Mucosa of gallbladder (tissue), 1 donor: Measurements from ENCODE around the gene CDCP2. TPM values are rescaled to one million over a fixed set of nuclear protein-coding genes. Genes with fewer than 3 reads are reported as not detected.

Experiments
- DNase-seq: peaks from one replicate; pipeline ENCODE4 v3.0.0-alpha.2; 2020; ENCODE audit warnings: low spot score
- total RNA-seq: library from RNA; stranded (reverse); gene quantifications from one replicate; pipeline ENCODE4 v1.2.1, GENCODE V29; 2021
- donor health status: DM: no; HTN: no; CAD: no.

The CDCP2 gene
- not detected for total RNA-seq

DNA sequence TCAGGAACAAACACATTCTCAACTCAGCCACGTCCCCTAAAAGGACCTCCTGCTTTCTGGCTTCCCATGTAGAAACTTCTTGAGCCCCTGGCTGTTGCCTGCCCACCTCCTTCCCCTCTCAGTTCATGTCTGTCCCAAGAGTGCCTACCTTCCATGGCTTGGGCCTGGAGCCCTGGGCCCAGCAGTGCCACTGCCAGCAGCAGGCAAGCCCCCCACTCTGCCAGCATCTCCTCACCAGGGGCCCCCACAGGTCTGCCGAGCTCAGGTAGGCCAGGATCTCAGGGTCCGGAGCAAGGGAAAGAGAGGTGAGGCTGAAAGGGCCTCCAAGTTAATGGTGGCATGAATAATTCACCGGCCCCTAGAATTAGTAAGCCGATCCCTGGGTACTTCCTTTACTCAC lies at the start of gene CDCP2:
Gene CDCP2, minus strand, starts transcription at position 305 of the 400 bp plus-strand sequence. Its CDS starts 78 bp downstream, at position 227.
- DNase-seq = no peak

DNA sequence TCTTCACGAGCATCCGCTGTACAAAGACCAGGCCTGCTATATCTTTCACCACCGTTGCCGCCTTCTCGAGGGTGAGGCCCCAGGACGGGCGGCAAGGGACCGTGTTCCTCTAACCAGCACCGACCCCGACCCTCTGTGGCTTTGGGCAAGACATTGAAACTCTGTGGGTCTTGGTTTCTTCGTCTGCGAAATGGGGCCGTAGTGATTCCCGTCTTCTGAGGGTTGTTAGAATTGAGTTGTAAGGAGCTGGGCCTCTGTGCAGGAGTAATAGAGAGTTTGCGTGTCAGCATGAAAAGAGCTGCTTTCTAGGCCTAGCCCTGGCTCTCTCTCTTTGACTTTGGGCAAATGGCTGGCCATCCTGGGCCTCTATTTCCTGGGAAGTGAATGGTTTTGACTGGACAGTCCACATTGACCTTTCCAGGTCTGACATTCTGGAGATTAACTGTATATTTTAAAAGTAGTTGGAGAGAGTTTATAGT lies 47.8 kb upstream of the CDCP2 start:
- no peak for DNase-seq

DNA sequence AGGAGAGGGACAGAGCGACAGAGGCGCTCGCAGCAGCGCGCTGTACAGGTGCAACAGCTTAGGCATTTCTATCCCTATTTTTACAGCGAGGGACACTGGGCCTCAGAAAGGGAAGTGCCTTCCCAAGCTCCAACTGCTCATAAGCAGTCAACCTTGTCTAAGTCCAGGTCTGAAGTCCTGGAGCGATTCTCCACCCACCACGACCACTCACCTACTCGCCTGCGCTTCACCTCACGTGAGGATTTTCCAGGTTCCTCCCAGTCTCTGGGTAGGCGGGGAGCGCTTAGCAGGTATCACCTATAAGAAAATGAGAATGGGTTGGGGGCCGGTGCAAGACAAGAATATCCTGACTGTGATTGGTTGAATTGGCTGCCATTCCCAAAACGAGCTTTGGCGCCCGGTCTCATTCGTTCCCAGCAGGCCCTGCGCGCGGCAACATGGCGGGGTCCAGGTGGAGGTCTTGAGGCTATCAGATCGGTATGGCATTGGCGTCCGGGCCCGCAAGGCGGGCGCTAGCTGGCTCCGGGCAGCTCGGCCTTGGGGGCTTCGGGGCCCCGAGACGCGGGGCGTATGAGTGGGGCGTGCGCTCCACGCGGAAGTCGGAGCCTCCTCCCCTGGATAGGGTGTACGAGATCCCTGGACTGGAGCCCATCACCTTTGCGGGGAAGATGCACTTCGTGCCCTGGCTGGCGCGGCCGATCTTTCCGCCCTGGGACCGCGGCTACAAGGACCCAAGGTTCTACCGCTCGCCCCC lies 47.1 kb upstream of the CDCP2 start, which contains the start of the genes CYB5RL and MRPL37:
Gene CYB5RL, minus strand, starts transcription at position 266 of the 754 bp plus-strand sequence. CDS start 4,414 bp downstream, outside the sequence.
Gene MRPL37, plus strand, starts transcription at position 403 of the 754 bp plus-strand sequence. Its CDS starts 77 bp downstream, at position 480.
- peak; percentile 96 for DNase-seq

DNA sequence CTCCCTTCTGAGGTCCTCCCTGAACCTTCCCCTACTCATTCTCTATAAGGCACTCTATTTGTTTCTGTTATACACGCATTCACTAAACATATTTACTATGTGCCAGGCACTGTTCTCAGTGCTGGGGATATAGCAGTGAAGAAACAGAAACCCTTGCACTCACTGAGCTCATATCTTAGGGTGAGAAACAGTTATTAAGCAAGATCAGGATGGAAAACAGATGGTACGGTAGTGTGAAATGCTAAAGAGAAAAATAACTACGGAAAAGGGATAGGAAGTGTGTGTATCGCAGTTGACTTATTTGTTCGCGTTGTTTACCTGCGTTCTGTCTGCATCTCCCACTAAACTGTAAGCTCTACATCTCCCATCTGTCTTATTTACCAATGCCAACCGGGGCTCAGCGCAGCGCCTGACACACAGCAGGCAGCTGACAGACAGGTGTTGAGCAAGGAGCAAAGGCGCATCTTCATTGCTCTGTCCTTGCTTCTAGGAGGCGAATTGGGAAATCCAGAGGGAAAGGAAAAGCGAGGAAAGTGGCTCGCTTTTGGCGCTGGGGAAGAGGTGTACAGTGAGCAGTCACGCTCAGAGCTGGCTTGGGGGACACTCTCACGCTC lies 46.5 kb upstream of the CDCP2 start:
- no peak for DNase-seq

DNA sequence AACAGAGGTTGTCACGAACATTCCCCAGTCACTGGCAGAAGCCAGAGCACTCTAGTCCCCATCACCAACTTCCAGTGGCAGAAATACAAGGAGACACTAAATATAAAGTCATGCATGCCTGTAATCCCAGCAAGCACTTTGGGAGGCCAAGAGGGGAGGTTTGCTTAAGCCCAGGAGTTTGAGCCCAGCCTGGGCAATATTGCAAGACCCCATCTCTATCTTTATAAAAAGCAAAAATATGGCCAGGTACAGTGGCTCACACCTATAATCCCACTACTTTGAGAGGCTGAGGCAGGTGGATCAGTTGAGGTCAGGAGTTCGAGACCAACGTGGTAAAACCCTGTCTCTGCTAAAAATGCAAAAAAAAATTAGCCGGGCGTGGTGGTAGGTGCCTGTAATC lies 40.7 kb upstream of the CDCP2 start:
- no peak for DNase-seq

DNA sequence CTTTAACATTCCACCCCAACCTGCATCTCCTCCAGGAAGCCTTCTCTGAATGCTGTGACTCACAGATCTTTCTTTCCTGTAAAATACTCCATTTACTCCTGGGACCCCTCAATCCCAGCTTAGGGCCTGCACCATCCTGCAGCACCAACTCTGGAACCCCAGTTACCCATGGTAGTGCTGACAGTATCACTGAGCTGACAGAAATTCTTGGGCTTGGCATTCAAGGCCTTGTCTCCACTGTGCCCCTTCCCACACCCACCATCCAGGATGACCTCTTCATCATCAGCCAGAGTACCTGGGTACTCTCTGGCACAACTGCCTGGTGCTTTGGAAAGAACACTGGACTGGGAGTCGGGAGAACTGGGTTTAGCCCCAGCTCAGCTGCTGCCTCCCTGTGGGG lies 38.7 kb upstream of the CDCP2 start:
- no peak for DNase-seq

DNA sequence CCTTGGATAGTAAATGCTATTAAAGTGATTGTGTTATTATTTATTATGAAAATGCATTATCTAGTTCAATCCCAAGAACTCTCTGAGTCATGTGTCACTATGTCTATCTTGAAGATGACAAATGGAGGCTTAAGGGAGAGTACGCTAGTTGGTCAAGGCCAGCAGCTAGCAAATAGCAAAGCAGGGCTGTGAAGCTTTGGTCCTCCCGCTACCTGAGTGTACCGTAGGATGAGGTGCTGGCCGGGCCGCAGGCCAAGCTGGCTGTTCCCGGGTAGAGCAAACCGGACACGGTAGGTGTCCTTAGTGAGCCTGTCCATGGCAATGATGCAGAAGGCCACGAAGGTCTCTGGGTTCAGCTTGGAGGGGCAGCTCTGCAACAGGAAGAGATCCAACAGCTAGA lies 37.7 kb upstream of the CDCP2 start:
- no peak for DNase-seq

DNA sequence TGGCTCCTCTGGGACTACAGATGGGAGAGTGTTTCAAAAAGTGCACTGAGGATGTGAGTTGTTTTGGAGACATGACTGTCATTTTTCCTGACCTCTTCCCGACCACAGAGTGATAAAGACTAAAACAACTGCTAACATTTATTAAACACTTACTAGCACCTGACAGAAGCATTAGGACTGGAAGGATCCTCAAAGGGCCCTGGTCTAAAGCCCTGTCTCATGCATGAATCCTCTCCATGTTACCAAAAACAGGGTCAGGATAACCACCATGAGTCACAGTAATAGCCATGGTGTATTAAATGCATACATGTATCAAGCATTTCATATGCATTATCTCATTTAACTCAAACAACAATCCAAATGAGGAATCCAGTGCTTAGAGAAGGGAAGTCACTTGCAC lies 35.5 kb upstream of the CDCP2 start:
- DNase-seq = no peak

DNA sequence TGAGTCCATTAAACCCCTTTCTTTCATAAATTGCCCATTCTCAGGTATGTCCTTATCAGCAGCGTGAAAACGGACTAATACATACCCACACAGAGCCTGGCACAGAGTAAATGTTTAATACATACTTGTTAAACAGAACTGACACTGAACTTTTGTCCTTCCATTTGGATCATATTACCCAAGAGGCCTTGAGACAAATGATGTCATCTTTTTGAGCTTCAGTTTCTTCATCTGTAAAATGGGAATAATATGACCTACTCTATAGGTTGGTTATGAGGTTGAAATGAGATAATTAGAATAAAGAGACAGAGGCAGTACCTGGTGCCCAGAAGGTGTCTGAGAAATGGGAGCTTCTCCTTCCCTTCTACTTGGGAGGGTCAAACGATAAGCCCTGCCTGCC lies 33.3 kb upstream of the CDCP2 start:
- DNase-seq = no peak

DNA sequence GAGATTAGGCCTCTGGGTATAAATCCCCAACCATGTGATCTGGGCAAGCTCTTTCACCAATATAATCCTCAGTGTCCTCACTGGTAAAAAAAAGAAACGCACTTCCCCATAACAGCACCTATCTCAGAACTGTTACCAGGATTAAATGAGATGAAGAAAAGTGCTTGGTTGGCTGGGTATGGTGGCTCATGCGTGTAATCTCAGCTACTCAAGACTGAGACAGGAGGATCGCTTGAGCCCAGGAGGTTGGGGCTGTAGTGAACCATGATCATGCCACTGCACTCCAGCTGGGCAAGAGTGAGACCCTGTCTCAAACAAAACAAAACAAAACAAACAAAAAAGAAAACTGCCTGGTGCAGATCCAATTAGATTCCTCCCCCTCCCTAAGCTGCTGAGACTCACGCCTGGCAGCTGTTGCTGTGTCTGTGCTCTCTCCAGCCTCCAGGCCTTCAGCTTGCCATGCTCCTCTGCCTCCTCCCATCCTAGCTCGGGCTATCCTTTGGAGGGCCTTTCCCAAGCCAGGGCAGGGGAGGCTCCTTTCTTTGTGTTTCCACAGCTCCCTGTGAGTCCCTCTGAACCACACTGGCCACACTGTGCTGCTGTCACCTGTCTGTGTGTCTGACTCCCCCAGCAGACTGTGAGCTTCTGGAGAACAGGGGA lies 28.0 kb upstream of the CDCP2 start:
- no peak for DNase-seq

DNA sequence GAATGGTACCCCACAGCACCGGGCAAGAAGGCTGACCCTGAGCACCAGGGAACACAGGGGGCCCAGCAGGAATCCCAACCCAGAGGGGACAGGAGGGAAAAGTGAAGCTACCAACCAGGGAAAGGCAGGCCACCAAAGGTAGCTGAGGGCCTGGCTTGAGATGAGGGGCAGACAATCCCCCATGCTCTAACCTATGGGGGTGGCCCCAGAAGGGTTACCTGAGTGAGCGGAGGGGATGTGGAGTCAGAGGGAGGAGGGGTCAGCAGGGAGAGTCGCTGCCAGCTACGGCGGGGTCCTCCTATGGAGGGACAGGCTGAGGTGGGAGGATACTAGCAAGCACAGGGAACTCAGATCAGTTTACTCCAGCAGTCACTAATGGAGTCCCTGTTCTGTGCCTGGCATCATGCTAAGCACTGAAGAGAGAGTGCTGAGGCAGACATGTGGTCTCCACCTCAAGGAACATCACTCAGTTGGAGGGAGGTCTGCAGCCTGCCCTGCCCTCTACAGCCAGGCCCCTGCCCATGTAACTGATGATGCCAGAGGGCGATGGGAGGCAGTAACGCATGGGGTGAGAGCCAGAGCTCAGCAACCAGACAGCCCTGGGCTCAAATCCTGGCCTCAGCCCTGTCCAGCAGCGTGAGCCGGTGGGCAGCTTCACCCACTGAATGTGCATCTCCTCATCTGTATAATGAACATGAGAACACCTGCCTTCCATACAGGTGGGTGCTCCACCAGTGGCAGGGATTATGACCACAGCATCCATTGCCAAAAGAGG lies 25.7 kb upstream of the CDCP2 start:
- no peak for DNase-seq

DNA sequence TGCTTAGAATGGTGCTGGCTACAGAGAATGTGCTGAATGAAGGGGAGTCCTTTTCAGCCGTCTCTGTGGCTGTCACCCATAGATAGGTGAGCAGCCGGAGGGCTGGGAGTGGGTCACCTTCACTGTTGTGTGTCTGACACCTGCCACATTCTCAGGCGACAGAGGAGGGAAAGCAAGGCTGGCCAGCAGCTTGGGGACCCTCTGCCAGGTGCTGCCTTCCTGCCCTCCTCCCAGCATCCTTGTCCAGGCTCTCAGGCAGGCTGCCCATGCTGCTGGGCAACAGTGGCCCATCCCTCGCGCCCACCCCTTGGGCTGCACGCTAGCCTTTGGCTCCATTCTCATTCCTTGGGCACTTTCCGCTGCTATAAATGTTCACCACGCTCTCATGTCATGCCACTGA lies 24.9 kb upstream of the CDCP2 start:
- DNase-seq = no peak

DNA sequence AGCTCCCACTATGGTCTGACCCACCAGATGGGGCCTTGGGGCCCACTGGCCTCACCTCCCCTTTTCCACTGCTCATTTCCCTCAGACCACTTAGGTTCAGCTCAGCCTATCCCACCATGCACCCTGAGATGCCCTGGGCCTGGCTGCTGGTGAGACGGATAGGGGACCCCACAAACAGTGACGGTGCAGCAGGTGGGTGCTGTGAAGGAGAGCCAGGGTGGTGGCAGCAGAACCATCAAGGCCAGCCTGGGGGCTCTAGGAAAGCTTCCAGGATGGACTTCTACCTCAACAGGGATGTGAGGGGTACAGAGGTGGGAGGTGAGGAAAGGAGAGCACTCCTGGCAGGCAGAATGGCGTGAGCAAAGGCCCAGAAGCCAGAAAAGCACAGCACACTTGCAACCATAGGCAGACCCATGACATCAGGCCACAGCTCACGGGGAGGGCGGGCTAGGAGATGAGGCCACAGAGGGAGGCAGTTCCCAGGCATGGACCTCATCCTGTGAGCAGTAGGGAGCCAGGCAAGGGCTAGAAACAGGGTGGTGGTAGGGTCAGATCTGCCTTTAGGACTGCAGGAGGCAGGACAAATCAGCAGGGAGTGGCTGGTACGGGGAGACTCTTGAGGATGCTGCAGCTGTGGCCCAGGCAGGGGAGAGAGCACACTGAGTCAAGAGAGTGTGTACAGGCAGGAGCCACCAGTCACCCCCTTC lies 24.0 kb upstream of the CDCP2 start:
- no peak for DNase-seq

DNA sequence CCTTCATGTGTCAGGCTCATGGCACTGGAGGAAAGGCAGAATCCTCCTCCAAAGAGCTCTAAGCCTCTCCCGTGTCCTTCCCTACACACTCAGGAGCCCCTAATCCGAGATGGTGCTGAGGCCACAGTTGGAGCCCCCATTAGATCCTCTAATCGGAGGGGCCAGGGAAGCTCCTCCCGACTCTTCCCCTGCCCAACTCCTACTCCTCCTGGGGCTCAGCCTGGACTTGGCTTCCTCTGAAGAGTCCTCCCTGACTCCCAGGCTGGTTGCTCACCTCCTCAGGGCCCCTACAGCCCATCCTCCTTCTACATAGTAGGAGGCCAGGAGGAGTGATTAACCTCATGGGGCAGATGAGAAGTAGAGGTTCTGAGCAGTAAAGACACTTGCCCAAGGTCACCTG lies 21.3 kb upstream of the CDCP2 start:
- no peak for DNase-seq

DNA sequence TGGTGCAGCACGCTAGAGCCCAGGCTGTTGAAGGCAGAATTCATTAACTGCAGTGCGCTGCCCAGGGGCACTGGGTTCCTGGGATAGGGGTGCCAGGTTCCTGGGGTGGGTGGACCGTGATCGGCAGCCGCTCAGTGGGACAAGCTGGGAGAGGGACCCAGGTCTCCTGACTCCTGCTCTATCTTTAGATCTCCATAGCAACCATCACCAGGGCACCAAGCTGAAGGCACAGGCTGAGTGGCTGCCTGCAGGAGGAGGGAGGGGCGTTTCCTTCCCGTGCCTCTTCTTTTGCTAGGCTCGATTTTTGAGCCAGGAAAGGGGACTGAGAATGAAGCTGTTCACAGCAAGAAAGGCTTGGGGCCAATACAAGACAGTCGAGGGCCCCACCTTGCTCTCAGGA lies 20.9 kb upstream of the CDCP2 start:
- DNase-seq = no peak

DNA sequence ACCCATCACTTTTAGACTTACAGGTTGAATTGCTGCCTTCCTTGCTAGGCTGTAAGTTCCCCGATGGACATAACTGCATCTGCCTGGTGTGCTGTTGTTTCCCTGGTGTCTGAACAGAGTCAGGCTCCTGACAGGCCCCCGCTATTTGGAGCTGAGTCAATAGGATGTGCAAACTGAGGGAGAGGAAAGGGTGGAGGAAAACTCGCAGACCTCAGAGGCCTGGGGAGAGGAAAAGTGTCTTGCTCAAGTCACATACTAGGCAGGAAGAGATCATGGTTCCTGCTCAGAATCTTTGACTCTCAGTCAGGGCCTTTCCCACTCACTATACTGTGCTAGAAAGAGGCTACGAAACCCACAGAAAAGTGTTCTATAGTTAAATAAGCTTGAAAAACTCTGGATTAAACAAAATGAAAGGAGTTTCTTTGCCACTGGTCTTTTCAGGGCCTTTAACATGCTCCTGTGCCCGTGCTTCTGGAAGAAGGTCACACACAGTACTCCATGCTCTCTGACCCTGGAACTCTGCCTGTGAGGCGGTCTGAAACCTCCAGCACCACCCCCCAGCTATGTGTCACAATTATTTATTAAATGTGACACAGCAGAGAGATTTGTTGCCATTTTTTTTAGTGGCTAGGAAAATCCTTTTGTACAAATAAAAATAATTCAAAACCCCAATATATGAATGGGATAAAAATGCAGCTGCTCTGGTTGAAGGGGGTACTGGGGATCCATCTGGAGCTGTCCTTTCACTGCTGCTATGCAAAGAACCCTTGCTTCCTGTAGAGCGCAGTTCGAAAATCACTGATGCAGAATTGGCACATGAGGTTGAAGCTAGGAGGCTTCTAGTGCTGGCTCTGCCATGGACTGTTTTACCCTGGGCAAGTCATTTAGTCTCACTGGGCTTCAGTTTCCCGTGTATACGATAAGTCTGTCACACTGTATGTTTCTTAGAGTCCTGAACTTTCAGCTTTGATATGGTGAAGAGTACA lies 20.1 kb upstream of the CDCP2 start:
- DNase-seq = no peak

DNA sequence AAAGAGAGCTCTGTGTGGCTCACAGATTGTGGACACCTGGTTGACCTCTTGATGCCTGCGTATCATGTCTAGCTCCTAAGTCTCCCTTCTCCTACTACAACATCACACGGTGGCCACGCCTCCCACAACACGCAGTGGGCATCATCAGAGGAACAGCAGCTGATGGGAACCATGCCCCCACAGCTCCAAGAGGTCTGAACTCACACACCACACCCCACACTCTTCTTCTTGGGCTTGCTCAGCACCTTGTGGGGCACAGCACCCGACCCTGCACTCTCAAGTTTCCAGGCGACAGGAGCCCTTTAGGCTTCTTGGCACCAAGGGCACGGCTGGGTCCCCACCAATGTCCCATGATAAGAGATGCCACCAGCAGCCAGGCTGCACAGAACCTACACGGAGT lies 18.8 kb upstream of the CDCP2 start:
- DNase-seq = no peak

DNA sequence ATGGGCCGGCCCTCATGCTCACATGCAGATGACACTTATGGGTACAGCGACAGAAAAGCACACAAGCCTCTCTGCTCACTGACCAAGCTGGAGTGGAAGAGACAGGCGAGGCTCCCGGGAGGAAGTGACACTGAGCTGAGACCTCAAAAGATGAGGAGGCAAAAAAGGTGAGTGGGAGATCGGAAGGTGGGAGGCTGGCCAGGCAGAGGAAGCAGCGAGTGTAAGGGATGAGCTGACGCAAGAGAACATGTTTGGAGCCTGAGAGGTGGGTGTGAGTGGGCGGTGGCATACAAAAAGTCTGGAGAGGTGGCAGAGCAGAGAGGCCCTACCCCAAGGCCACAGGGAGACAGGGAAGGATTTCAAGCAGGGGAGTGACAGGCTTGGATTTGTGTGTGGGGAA lies 18.2 kb upstream of the CDCP2 start:
- no peak for DNase-seq

DNA sequence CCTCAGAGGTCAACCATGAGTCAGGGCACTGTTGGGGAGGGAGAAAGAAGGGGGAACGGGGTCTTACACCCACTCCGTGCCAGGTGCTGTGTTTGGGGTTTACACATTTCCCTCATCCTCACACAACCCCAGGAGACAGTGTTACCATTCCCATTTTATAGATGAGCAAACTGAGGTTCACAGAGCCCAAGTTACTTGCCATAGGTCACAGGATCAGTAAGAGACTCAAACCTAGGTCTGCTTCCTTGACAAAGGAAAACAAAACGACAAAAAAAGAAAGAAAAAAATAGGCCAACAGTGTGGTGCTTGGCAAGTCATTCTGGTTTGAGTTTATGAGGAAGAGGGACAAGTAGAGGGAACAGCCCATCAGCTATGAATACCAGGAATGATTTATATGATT lies 16.3 kb upstream of the CDCP2 start:
- DNase-seq = no peak
